WTC11 (cell line): ENCODE measurements around the gene RPS21. TPM values are rescaled to one million over a fixed set of nuclear protein-coding genes. Genes with fewer than 3 reads are reported as not detected.
A peak's percentile ranks its signal among the peaks of the same experiment; 100 is the strongest.

Experiments
- ATAC-seq: fragments of 200-7000 bp; cut with Tn5 transposase; 2 replicates; pipeline ENCODE4 v1.10.0; 2021; ENCODE audit warnings: mild to moderate bottlenecking, moderate library complexity
- CTCF ChIA-PET: fragments of 300-600 bp; sonication (Branson Sonifier 250); formaldehyde crosslinking; loops from one replicate; lab custom pipeline; 2021; ENCODE audit warnings: antibody characterized with exemption; lab: Charles Lee
- POLR2A ChIA-PET: fragments of 350-600 bp; sonication (Branson Sonifier 250); formaldehyde crosslinking; loops from one replicate; lab custom pipeline; 2021; ENCODE audit warnings: antibody characterized with exemption; lab: Charles Lee
- DNase-seq: peaks from one replicate; pipeline ENCODE4 v3.0.0; 2021; ENCODE audit warnings: low spot score
- H3K27ac Mint-ChIP-seq: 2 replicates; pipeline ENCODE4 v1.8.0; 2021; ENCODE audit warnings: mixed read lengths
- H3K27me3 Mint-ChIP-seq: 2 replicates; pipeline ENCODE4 v1.8.0; 2021; ENCODE audit warnings: low read depth, mild to moderate bottlenecking, moderate library complexity, mixed read lengths
- H3K36me3 Mint-ChIP-seq: 2 replicates; pipeline ENCODE4 v1.8.0; 2021; ENCODE audit warnings: mixed read lengths
- H3K4me1 Mint-ChIP-seq: 2 replicates; pipeline ENCODE4 v1.8.0; 2022; ENCODE audit warnings: mixed read lengths
- H3K4me3 Mint-ChIP-seq: 2 replicates; pipeline ENCODE4 v1.8.0; 2021; ENCODE audit warnings: mild to moderate bottlenecking, moderate library complexity, mixed read lengths
- H3K9me3 Mint-ChIP-seq: 2 replicates; pipeline ENCODE4 v1.8.0; 2021; ENCODE audit warnings: mixed read lengths
- ATF1 ChIP-seq: sonication (generic); formaldehyde crosslinking; IDR thresholded peaks from 2 replicates; pipeline ENCODE4 v1.8.1; 2023; ENCODE audit warnings: mild to moderate bottlenecking, moderate library complexity, missing genetic modification reagents
- ESRRA ChIP-seq: sonication (generic); formaldehyde crosslinking; IDR thresholded peaks from 2 replicates; pipeline ENCODE4 v1.8.1; 2022; ENCODE audit warnings: mild to moderate bottlenecking, missing genetic modification reagents, borderline replicate concordance
- GABPB1 ChIP-seq: sonication (generic); formaldehyde crosslinking; IDR thresholded peaks from 2 replicates; pipeline ENCODE4 v1.8.1; 2023; ENCODE audit warnings: mild to moderate bottlenecking, missing genetic modification reagents
- JUN ChIP-seq: sonication (generic); formaldehyde crosslinking; IDR thresholded peaks from 2 replicates; pipeline ENCODE4 v1.8.0; 2023; ENCODE audit warnings: mild to moderate bottlenecking, missing genetic modification reagents
- KAT7 ChIP-seq: sonication (generic); formaldehyde crosslinking; IDR thresholded peaks from 2 replicates; pipeline ENCODE4 v1.8.1; 2023; ENCODE audit warnings: missing genetic modification reagents, mild to moderate bottlenecking, borderline replicate concordance
- NFATC4 ChIP-seq: fragments of 250-450 bp; sonication (Bioruptor Pico); IDR thresholded peaks from 2 replicates; pipeline ENCODE4 v1.9.0; 2021; ENCODE audit warnings: mild to moderate bottlenecking
- NFE2L1 ChIP-seq: sonication (generic); formaldehyde crosslinking; IDR thresholded peaks from 2 replicates; pipeline ENCODE4 v1.8.1; 2023; ENCODE audit warnings: missing genetic modification reagents
- NFYB ChIP-seq: sonication (generic); formaldehyde crosslinking; conservative IDR thresholded peaks from 2 replicates; pipeline ENCODE4 v1.8.0; 2022; ENCODE audit warnings: low read depth, missing genetic modification reagents
- PRRX2 ChIP-seq: fragments of 250-450 bp; sonication (Bioruptor Pico); IDR thresholded peaks from 2 replicates; pipeline ENCODE4 v1.8.0; 2021; ENCODE audit warnings: mild to moderate bottlenecking
- RORB ChIP-seq: fragments of 250-450 bp; sonication (Bioruptor Pico); IDR thresholded peaks from 2 replicates; pipeline ENCODE4 v1.9.0; 2021; ENCODE audit warnings: mild to moderate bottlenecking
- SMAD4 ChIP-seq: sonication (generic); formaldehyde crosslinking; IDR thresholded peaks from 2 replicates; pipeline ENCODE4 v1.8.0; 2022; ENCODE audit warnings: mild to moderate bottlenecking, missing genetic modification reagents
- TP53 ChIP-seq: sonication (generic); formaldehyde crosslinking; IDR thresholded peaks from 2 replicates; pipeline ENCODE4 v1.8.1; 2023; ENCODE audit warnings: mild to moderate bottlenecking, missing genetic modification reagents
- ZNF396 ChIP-seq: fragments of 250-450 bp; sonication (Bioruptor Pico); IDR thresholded peaks from 2 replicates; pipeline ENCODE4 v1.8.0; 2021; ENCODE audit warnings: mild to moderate bottlenecking, moderate library complexity, borderline replicate concordance
- total RNA-seq: library from RNA; stranded (reverse); gene quantifications from 3 replicates; pipeline ENCODE4 v1.2.3, GENCODE V29; 2021
- TF ChIP-seq, protein P1 (sequence below): sonication (generic); formaldehyde crosslinking; IDR thresholded peaks from 2 replicates; pipeline ENCODE4 v1.8.1; 2023; ENCODE audit warnings: mild to moderate bottlenecking, moderate library complexity, missing genetic modification reagents
- TF ChIP-seq, protein P2 (sequence below): fragments of 250-450 bp; sonication (Bioruptor Pico); IDR thresholded peaks from 2 replicates; pipeline ENCODE4 v1.9.0; 2021; ENCODE audit warnings: mild to moderate bottlenecking
- TF ChIP-seq, protein P3 (sequence below): sonication (generic); formaldehyde crosslinking; IDR thresholded peaks from 2 replicates; pipeline ENCODE4 v1.8.1; 2023; ENCODE audit warnings: mild to moderate bottlenecking, missing genetic modification reagents, borderline replicate concordance
- TF ChIP-seq, protein P4 (sequence below): sonication (generic); formaldehyde crosslinking; conservative IDR thresholded peaks from 2 replicates; pipeline ENCODE4 v1.8.1; 2022; ENCODE audit warnings: mild to moderate bottlenecking, missing genetic modification reagents
- TF ChIP-seq, protein P5 (sequence below): sonication (generic); formaldehyde crosslinking; IDR thresholded peaks from 2 replicates; pipeline ENCODE4 v1.8.0; 2022; ENCODE audit warnings: mild to moderate bottlenecking, missing genetic modification reagents

Gene RPS21
- total RNA-seq, 1 experiment from 2014 or later = 2,016 TPM

DNA sequence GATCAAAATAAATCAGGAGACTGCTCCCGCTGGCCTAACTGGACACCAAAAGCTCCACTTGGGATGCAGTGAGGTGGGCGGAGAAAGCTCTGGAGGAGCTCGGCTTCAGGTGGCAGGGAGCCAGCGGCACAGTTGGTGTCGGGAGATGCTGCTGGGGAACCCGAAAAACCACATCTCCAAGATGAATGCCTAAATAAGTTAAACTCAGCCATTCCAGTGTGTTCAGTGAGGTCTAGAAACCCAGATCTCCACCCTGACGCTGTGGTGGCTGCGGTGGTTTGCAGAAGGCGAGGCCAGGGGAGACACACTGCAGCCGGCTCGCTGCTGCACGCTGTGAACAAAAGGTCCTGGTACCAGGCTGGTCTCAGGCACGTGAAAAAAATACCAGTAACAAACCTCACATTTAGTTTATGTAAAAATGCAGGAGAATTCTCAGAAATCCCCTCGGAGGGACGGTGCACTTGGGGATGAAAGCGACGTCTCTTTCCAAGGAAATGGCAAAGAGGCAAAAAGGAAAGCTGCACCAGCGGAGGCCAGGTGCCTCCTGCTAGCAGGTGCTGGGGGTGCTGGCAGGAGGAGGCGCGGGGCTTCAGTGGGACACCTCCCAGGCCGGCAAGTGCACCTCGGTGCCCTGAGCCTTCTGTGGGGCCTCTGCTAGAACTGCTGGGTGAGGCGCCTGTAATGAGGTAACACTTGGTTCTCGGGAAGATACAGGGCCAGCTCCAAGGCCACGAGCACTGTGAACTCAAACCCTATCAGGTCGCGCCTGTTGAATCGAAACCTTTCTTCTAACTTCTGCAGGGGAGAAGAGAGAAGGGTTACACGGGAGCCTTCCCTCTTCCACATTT, 3.6 kb downstream of the RPS21 start:
- no peak overlapping the region for H3K4me3 Mint-ChIP-seq
- POLR2A ChIA-PET = interaction anchor here (0.6 to 2.0 kb wide), 4 partner anchors 9 to 27 kb away, joined by 3 to 4 read pairs (median 3); no protein-coding TSS in a partner anchor
- CTCF ChIA-PET = interaction anchor here (1.4 to 5.7 kb wide), 5 partner anchors 8 to 88 kb away, joined by 4 to 21 read pairs (median 9); no protein-coding TSS in a partner anchor

DNA sequence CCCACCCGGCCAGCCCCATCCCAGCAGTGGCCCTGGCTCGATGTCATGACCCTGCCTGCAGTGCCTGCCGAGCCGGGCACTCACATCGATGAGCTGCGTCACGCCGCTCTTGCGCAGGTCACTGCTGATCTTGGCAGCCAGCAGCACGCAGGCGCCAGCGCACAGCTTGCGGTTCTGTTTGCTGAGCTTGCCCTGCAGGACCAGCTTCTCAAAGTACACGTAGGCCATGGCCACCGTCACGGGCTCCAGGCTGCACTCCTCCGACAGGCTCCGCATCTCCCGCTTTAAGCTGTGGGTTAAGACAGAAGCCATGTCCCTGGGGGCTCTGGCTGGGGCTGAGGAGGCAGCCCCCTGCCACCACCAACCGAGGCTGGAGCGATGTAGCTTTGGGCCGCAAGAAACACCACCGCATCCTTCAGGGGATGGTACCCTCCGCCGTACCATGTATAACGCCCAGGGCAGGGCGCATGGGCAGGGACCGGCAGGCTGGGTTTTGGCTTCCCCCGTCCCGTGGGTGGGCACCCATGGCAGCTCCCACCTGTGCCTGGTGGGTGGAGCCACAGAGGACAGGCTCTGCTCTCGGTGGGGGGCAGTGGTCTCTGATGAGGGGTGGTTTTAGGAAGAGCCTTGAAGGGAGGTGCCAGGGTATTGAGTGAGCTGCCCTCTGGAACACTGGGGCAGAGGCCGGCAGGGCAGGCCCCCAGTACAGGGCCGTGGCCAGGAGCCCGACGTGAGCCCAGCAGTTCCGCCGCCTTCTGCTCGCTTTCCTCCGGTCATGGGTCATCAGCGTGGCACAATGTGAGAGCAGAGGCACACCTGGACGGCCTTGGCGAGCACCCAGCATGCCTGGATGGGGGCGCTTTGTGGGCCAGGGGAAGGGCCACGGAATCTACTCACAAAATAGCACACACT, 4.5 kb downstream of the RPS21 start:
- DNase-seq (no peak), ATAC-seq (no peak; the same call in 1 of the 2 replicates)
- H3K36me3 Mint-ChIP-seq = peaks cover 21% of the 10 kb centered on the region
- no peaks in the 10 kb centered on the region for H3K9me3 Mint-ChIP-seq
- ChIA-PET POLR2A (interaction anchor here (0.6 to 2.0 kb wide), 3 partner anchors 9 to 28 kb away, joined by 3 to 4 read pairs (median 3); no protein-coding TSS in a partner anchor), CTCF (interaction anchor here (1.4 to 5.7 kb wide), 4 partner anchors 9 to 89 kb away, joined by 4 to 21 read pairs (median 10); no protein-coding TSS in a partner anchor)
- no peaks in the 10 kb centered on the region for H3K27me3 Mint-ChIP-seq
- no peak overlapping the region for H3K27ac Mint-ChIP-seq
- H3K4me1 Mint-ChIP-seq = peaks cover 16% of the 10 kb centered on the region
- no peak overlapping the region for H3K4me3 Mint-ChIP-seq
- TF ChIP-seq TP53 (CRISPR knock-in tag) (no peak), KAT7 (CRISPR knock-in tag) (0 out of 2 replicates have a peak, but pooled peaks have one; percentile 52)

More for the DNA sequence above, 3.6 kb downstream of the RPS21 start:
- no peaks in the 10 kb centered on the region for H3K27me3 Mint-ChIP-seq
- ATAC-seq = no peak; the same call in 1 of the 2 replicates
- no peak for TF ChIP-seq NFYB (CRISPR knock-in tag)
- TF ChIP-seq NFE2L1 = no peak
- no peak for TF ChIP-seq ATF1 (CRISPR knock-in tag)
- peak; percentile 70 for TF ChIP-seq NFATC4
- no peak for TF ChIP-seq SMAD4 (CRISPR knock-in tag)
- TF ChIP-seq, protein P1, sequence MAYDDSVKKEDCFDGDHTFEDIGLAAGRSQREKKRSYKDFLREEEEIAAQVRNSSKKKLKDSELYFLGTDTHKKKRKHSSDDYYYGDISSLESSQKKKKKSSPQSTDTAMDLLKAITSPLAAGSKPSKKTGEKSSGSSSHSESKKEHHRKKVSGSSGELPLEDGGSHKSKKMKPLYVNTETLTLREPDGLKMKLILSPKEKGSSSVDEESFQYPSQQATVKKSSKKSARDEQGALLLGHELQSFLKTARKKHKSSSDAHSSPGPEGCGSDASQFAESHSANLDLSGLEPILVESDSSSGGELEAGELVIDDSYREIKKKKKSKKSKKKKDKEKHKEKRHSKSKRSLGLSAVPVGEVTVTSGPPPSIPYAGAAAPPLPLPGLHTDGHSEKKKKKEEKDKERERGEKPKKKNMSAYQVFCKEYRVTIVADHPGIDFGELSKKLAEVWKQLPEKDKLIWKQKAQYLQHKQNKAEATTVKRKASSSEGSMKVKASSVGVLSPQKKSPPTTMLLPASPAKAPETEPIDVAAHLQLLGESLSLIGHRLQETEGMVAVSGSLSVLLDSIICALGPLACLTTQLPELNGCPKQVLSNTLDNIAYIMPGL (CRISPR knock-in tag) = no peak
- TF ChIP-seq, protein P2, sequence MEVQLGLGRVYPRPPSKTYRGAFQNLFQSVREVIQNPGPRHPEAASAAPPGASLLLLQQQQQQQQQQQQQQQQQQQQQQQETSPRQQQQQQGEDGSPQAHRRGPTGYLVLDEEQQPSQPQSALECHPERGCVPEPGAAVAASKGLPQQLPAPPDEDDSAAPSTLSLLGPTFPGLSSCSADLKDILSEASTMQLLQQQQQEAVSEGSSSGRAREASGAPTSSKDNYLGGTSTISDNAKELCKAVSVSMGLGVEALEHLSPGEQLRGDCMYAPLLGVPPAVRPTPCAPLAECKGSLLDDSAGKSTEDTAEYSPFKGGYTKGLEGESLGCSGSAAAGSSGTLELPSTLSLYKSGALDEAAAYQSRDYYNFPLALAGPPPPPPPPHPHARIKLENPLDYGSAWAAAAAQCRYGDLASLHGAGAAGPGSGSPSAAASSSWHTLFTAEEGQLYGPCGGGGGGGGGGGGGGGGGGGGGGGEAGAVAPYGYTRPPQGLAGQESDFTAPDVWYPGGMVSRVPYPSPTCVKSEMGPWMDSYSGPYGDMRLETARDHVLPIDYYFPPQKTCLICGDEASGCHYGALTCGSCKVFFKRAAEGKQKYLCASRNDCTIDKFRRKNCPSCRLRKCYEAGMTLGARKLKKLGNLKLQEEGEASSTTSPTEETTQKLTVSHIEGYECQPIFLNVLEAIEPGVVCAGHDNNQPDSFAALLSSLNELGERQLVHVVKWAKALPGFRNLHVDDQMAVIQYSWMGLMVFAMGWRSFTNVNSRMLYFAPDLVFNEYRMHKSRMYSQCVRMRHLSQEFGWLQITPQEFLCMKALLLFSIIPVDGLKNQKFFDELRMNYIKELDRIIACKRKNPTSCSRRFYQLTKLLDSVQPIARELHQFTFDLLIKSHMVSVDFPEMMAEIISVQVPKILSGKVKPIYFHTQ (CRISPR knock-in tag) = 0 out of 2 replicates have a peak, but pooled peaks have one; percentile 7
- TF ChIP-seq GABPB1 = no peak
- no peak for TF ChIP-seq RORB (CRISPR knock-in tag)
- TF ChIP-seq PRRX2 (CRISPR knock-in tag) = 0 out of 2 replicates have a peak, but pooled peaks have one; percentile 5
- TF ChIP-seq ZNF396 (CRISPR knock-in tag) = no peak
- TF ChIP-seq JUN = no peak
- no peaks in the 10 kb centered on the region for H3K9me3 Mint-ChIP-seq
- peak overlapping the region; percentile 74 for H3K27ac Mint-ChIP-seq
- no peak for DNase-seq
- peaks cover 20% of the 10 kb centered on the region for H3K4me1 Mint-ChIP-seq
- peaks cover 21% of the 10 kb centered on the region for H3K36me3 Mint-ChIP-seq

DNA sequence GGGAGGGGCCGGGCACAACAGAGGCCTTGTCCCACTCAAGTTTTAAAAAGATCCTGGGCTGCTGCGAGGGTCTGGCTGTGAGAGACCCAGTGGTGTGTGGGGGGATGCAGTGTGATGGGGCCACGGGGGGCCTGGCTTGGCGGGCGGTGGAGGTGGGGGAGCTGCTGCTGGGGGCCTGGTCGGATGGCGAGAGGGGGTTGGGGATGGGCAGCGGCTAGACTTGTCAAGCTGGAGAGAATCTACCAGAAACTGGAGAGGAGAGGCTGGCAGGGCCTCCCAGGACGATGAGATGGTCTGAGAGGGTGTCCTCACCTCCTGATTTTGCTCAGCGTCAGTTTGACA, 5.1 kb downstream of the RPS21 start:
- Mint-ChIP-seq H3K27ac (no peak overlapping the region), H3K4me1 (peaks cover 16% of the 10 kb centered on the region), H3K9me3 (no peaks in the 10 kb centered on the region), H3K27me3 (no peaks in the 10 kb centered on the region), H3K4me3 (no peak overlapping the region), H3K36me3 (peaks cover 21% of the 10 kb centered on the region)
- ATAC-seq = no peak
- DNase-seq = no peak
- CTCF ChIA-PET = interaction anchor here (5.7 kb wide), 1 partner anchor 9 kb away, joined by 21 read pairs; no protein-coding TSS in a partner anchor
- POLR2A ChIA-PET = no interaction called here
- TF ChIP-seq ESRRA (CRISPR knock-in tag) = no peak
- TF ChIP-seq, protein P3, sequence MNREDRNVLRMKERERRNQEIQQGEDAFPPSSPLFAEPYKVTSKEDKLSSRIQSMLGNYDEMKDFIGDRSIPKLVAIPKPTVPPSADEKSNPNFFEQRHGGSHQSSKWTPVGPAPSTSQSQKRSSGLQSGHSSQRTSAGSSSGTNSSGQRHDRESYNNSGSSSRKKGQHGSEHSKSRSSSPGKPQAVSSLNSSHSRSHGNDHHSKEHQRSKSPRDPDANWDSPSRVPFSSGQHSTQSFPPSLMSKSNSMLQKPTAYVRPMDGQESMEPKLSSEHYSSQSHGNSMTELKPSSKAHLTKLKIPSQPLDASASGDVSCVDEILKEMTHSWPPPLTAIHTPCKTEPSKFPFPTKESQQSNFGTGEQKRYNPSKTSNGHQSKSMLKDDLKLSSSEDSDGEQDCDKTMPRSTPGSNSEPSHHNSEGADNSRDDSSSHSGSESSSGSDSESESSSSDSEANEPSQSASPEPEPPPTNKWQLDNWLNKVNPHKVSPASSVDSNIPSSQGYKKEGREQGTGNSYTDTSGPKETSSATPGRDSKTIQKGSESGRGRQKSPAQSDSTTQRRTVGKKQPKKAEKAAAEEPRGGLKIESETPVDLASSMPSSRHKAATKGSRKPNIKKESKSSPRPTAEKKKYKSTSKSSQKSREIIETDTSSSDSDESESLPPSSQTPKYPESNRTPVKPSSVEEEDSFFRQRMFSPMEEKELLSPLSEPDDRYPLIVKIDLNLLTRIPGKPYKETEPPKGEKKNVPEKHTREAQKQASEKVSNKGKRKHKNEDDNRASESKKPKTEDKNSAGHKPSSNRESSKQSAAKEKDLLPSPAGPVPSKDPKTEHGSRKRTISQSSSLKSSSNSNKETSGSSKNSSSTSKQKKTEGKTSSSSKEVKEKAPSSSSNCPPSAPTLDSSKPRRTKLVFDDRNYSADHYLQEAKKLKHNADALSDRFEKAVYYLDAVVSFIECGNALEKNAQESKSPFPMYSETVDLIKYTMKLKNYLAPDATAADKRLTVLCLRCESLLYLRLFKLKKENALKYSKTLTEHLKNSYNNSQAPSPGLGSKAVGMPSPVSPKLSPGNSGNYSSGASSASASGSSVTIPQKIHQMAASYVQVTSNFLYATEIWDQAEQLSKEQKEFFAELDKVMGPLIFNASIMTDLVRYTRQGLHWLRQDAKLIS (CRISPR knock-in tag) = no peak
- TF ChIP-seq, protein P4, sequence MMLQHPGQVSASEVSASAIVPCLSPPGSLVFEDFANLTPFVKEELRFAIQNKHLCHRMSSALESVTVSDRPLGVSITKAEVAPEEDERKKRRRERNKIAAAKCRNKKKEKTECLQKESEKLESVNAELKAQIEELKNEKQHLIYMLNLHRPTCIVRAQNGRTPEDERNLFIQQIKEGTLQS (CRISPR knock-in tag) = no peak
- no peak for TF ChIP-seq RORB (CRISPR knock-in tag)
- TF ChIP-seq, protein P5, sequence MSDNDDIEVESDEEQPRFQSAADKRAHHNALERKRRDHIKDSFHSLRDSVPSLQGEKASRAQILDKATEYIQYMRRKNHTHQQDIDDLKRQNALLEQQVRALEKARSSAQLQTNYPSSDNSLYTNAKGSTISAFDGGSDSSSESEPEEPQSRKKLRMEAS = no peak
